HEK293 (cell line): ENCODE measurements around the gene HM13.

Experiments
- ZNF274 ChIP-seq, 2 experiments: fragments of 200-500 bp in 1 of 2; fragments of 450-650 bp in 1 of 2; sonication (Bioruptor generic) in 1 of 2; formaldehyde crosslinking in 1 of 2; IDR thresholded peaks; 2 replicates each; pipeline versions ENCODE4 v1.5.1 to v1.6.1; 2014 to 2016; ENCODE audit warnings: borderline replicate concordance in 1 of 2, inconsistent platforms in 1 of 2, low read length in 1 of 2, missing biosample characterization in 1 of 2, missing genetic modification characterization in 1 of 2
- ZSCAN30 ChIP-seq: fragments of 450-650 bp; IDR thresholded peaks from 2 replicates; pipeline ENCODE4 v1.5.1; 2018; ENCODE audit warnings: missing biosample characterization, mild to moderate bottlenecking, missing genetic modification characterization, moderate library complexity
- TF ChIP-seq, protein P1 (sequence below): fragments of 450-650 bp; formaldehyde crosslinking; IDR thresholded peaks from 2 replicates; pipeline ENCODE4 v1.5.1; 2016; ENCODE audit warnings: missing biosample characterization, missing genetic modification characterization
- TF ChIP-seq, protein P2 (sequence below): fragments of 450-650 bp; formaldehyde crosslinking; IDR thresholded peaks from 2 replicates; pipeline ENCODE4 v1.5.1; 2016; ENCODE audit warnings: missing biosample characterization, missing genetic modification characterization
- TF ChIP-seq, protein P3 (sequence below): fragments of 450-650 bp; formaldehyde crosslinking; IDR thresholded peaks from 2 replicates; pipeline ENCODE4 v1.5.1; 2016; ENCODE audit warnings: missing biosample characterization, missing genetic modification characterization
- TF ChIP-seq, protein P4 (sequence below): fragments of 450-650 bp; formaldehyde crosslinking; IDR thresholded peaks from 2 replicates; pipeline ENCODE4 v1.5.1; 2016; ENCODE audit warnings: missing biosample characterization, missing genetic modification characterization
- TF ChIP-seq, protein P5 (sequence below): fragments of 450-650 bp; formaldehyde crosslinking; IDR thresholded peaks from 2 replicates; pipeline ENCODE4 v1.5.1; 2016; ENCODE audit warnings: missing biosample characterization, missing genetic modification characterization

DNA sequence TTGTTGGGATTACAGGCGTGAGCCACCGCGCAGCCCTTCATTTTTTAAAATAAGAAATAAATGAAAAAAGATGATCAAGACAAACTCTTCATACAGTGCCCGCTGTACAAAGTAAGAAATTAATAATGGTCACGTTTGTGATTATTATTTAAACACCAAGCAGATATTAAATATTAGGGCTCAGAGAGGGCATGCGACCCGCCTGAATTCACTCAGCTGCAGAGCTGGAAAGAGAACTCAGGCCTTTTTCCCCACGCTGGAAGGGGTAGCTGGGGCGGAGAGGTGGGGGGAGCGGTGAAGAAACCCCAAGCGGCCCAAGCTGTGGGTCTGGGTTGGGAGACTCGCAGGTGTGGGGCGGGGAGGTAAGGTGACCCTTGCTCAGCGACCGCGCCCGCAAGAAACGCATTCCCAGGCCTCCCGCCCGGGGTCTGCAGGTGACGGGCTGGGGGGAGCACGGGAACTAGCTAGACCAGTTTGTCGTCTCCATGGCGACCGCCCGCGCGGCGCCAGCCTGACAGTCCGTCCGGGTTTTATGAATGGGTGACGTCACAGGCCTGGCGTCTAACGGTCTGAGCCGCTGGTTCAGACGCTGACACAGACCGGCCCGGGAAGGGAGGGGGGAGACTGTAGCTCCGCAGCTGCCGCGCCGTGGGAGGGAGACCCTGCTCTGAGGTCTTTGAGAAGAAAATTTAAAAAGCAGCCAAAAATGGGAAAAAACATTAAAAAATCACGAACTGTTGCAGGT is 89.8 kb downstream of the HM13 start:
- TF ChIP-seq, protein P1, sequence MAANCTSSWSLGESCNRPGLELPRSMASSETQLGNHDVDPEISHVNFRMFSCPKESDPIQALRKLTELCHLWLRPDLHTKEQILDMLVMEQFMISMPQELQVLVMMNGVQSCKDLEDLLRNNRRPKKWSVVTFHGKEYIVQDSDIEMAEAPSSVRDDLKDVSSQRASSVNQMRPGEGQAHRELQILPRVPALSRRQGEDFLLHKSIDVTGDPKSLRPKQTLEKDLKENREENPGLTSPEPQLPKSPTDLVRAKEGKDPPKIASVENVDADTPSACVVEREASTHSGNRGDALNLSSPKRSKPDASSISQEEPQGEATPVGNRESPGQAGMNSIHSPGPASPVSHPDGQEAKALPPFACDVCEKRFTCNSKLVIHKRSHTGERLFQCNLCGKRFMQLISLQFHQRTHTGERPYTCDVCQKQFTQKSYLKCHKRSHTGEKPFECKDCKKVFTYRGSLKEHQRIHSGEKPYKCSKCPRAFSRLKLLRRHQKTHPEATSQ (tag by site-specific recombination): no peak; the same call in 1 of the 2 replicates
- TF ChIP-seq, protein P2, sequence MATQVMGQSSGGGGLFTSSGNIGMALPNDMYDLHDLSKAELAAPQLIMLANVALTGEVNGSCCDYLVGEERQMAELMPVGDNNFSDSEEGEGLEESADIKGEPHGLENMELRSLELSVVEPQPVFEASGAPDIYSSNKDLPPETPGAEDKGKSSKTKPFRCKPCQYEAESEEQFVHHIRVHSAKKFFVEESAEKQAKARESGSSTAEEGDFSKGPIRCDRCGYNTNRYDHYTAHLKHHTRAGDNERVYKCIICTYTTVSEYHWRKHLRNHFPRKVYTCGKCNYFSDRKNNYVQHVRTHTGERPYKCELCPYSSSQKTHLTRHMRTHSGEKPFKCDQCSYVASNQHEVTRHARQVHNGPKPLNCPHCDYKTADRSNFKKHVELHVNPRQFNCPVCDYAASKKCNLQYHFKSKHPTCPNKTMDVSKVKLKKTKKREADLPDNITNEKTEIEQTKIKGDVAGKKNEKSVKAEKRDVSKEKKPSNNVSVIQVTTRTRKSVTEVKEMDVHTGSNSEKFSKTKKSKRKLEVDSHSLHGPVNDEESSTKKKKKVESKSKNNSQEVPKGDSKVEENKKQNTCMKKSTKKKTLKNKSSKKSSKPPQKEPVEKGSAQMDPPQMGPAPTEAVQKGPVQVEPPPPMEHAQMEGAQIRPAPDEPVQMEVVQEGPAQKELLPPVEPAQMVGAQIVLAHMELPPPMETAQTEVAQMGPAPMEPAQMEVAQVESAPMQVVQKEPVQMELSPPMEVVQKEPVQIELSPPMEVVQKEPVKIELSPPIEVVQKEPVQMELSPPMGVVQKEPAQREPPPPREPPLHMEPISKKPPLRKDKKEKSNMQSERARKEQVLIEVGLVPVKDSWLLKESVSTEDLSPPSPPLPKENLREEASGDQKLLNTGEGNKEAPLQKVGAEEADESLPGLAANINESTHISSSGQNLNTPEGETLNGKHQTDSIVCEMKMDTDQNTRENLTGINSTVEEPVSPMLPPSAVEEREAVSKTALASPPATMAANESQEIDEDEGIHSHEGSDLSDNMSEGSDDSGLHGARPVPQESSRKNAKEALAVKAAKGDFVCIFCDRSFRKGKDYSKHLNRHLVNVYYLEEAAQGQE (tag by site-specific recombination): no peak
- TF ChIP-seq ZSCAN30 (tag by site-specific recombination): no peak
- TF ChIP-seq ZNF274 (IDR thresholded peaks at IDR 0.05; ENCODE audit: low read length): no peak
- no peak for TF ChIP-seq ZNF274 (tag by site-specific recombination; IDR thresholded peaks at IDR 0.05; ENCODE audit: borderline replicate concordance)
- TF ChIP-seq, protein P3, sequence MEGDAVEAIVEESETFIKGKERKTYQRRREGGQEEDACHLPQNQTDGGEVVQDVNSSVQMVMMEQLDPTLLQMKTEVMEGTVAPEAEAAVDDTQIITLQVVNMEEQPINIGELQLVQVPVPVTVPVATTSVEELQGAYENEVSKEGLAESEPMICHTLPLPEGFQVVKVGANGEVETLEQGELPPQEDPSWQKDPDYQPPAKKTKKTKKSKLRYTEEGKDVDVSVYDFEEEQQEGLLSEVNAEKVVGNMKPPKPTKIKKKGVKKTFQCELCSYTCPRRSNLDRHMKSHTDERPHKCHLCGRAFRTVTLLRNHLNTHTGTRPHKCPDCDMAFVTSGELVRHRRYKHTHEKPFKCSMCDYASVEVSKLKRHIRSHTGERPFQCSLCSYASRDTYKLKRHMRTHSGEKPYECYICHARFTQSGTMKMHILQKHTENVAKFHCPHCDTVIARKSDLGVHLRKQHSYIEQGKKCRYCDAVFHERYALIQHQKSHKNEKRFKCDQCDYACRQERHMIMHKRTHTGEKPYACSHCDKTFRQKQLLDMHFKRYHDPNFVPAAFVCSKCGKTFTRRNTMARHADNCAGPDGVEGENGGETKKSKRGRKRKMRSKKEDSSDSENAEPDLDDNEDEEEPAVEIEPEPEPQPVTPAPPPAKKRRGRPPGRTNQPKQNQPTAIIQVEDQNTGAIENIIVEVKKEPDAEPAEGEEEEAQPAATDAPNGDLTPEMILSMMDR (tag by site-specific recombination): no peak
- TF ChIP-seq, protein P4, sequence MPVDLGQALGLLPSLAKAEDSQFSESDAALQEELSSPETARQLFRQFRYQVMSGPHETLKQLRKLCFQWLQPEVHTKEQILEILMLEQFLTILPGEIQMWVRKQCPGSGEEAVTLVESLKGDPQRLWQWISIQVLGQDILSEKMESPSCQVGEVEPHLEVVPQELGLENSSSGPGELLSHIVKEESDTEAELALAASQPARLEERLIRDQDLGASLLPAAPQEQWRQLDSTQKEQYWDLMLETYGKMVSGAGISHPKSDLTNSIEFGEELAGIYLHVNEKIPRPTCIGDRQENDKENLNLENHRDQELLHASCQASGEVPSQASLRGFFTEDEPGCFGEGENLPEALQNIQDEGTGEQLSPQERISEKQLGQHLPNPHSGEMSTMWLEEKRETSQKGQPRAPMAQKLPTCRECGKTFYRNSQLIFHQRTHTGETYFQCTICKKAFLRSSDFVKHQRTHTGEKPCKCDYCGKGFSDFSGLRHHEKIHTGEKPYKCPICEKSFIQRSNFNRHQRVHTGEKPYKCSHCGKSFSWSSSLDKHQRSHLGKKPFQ (tag by site-specific recombination): no peak
- TF ChIP-seq, protein P5, sequence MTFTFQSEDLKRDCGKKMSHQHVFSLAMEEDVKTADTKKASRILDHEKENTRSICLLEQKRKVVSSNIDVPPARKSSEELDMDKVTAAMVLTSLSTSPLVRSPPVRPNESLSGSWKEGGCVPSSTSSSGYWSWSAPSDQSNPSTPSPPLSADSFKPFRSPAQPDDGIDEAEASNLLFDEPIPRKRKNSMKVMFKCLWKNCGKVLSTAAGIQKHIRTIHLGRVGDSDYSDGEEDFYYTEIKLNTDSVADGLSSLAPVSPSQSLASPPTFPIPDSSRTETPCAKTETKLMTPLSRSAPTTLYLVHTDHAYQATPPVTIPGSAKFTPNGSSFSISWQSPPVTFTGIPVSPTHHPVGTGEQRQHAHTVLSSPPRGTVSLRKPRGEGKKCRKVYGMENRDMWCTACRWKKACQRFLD (tag by site-specific recombination): no peak
